ENCODE data around the gene ETF1.

DNA sequence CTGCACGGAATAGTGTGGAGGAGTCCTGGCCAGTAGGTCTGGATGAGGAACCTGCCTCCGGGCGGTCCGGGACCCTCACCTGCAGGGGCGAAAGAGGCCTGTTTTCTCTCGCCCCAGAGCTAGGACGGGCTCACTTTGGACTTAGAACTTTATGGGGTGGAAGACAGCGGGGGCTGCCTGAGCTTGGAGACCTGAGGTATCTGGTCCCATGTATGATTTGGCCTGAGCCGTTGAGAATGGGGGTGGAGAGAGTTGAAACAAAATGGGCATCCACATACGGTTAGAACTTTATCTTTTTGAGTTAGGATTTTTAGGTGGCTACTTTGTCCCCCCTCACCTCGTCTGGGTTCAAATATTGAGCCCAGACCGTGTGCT is 681 bp upstream of the ETF1 start:
- TF ChIP-seq, protein P1, sequence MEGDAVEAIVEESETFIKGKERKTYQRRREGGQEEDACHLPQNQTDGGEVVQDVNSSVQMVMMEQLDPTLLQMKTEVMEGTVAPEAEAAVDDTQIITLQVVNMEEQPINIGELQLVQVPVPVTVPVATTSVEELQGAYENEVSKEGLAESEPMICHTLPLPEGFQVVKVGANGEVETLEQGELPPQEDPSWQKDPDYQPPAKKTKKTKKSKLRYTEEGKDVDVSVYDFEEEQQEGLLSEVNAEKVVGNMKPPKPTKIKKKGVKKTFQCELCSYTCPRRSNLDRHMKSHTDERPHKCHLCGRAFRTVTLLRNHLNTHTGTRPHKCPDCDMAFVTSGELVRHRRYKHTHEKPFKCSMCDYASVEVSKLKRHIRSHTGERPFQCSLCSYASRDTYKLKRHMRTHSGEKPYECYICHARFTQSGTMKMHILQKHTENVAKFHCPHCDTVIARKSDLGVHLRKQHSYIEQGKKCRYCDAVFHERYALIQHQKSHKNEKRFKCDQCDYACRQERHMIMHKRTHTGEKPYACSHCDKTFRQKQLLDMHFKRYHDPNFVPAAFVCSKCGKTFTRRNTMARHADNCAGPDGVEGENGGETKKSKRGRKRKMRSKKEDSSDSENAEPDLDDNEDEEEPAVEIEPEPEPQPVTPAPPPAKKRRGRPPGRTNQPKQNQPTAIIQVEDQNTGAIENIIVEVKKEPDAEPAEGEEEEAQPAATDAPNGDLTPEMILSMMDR (IDR thresholded peaks at IDR 0.05) = no peak
- TF ChIP-seq POLR2A (IDR thresholded peaks at IDR 0.05) = no peak
